ENCODE measurements around the gene FAF1. TPM values are rescaled to one million over a fixed set of nuclear protein-coding genes. Genes with fewer than 3 reads are reported as not detected.

The FAF1 gene
- total and polyA plus RNA-seq, 4 donors: 8.6 to 45.0 (median 18.2) TPM

DNA sequence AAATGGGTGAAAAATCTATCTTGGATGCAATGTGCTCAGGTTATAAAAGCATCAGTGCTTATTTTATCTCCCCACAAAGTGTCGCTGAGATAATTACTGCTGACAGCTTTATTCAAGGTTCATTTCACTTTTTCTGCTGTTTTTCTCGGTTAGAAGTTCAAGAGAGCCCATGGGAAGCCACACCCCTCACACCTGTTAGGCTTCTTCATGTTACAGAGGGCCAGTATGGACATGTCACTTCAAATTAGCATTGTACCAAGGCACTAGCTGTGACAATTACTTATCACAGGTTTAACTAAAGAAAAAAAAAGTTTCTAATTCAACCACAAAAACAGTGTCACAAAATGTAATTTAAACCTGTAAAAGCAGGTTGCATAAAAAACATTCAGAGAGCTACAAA is 349.5 kb downstream of the FAF1 start:
- H3K27ac ChIP-seq (ENCODE audit: low read depth in 1 of 2, low read length in 2 of 2): no peak overlapping the region

DNA sequence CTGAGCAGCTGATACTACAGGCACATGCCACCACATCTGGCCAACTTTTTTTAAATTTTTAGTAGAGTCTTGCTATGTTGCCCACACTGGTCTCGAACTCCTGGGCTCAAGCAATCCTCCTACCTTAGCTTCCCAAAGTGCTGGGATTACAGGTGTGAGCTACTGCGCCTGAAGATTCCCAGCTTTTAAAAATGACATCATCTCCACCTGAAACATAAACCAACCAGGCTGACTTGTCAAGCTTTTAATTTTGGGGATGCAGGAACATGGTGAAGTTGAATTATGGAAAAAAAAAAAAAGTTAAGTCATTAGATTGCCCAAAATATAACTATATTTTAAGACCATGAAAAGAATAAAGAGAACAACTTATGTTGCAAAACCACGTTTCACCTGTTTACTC is 350.6 kb downstream of the FAF1 start:
- H3K36me3 ChIP-seq (ENCODE audit: control insufficient read depth in 4 of 4, insufficient read depth in 3 of 4, low read depth in 1 of 4, low read length in 3 of 4): no peaks in the 10 kb centered on the region
- no peaks in the 10 kb centered on the region for H3K27me3 ChIP-seq (ENCODE audit: control insufficient read depth in 4 of 4, insufficient read depth in 4 of 4, low read length in 3 of 4)
- H3K27ac ChIP-seq (ENCODE audit: low read depth in 1 of 2, low read length in 2 of 2): no peak overlapping the region
- H3K4me3 ChIP-seq (ENCODE audit: low read depth in 1 of 3, low read length in 3 of 3): no peak overlapping the region
- no peaks in the 10 kb centered on the region for H3K4me1 ChIP-seq (ENCODE audit: control insufficient read depth in 4 of 4, insufficient read depth in 4 of 4, low read length in 3 of 4)
- no peaks in the 10 kb centered on the region for H3K9me3 ChIP-seq (ENCODE audit: control insufficient read depth in 4 of 4, low read length in 3 of 4)
- H3K9ac ChIP-seq (ENCODE audit: low read depth in 1 of 2, low read length in 2 of 2): no peak overlapping the region
- DNase-seq (ENCODE audit: low spot score): no peak
- TF ChIP-seq FOXA1 (IDR thresholded peaks at IDR 0.05): no peak
- TF ChIP-seq RAD21 (IDR thresholded peaks at IDR 0.05): no peak
- TF ChIP-seq, protein P1, sequence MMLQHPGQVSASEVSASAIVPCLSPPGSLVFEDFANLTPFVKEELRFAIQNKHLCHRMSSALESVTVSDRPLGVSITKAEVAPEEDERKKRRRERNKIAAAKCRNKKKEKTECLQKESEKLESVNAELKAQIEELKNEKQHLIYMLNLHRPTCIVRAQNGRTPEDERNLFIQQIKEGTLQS (IDR thresholded peaks at IDR 0.05): no peak
- no peak for TF ChIP-seq TAF1 (conservative IDR thresholded peaks at IDR 0.05)
- TF ChIP-seq YY1 (IDR thresholded peaks at IDR 0.05): no peak
- TF ChIP-seq GABPA (IDR thresholded peaks at IDR 0.05 in 1 of 2, conservative IDR thresholded peaks at IDR 0.05 in 1 of 2): no peak
- TF ChIP-seq NR2F2 (IDR thresholded peaks at IDR 0.05): no peak
- TF ChIP-seq, protein P2, sequence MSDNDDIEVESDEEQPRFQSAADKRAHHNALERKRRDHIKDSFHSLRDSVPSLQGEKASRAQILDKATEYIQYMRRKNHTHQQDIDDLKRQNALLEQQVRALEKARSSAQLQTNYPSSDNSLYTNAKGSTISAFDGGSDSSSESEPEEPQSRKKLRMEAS (IDR thresholded peaks at IDR 0.05): no peak
- no peak for TF ChIP-seq FOXA2 (IDR thresholded peaks at IDR 0.05)
- TF ChIP-seq SP1 (IDR thresholded peaks at IDR 0.05): no peak
- TF ChIP-seq HNF4A (conservative IDR thresholded peaks at IDR 0.05): no peak
- no peak for TF ChIP-seq RXRA (IDR thresholded peaks at IDR 0.05)
- no peak for TF ChIP-seq HNF4G (IDR thresholded peaks at IDR 0.05)
- TF ChIP-seq, protein P3, sequence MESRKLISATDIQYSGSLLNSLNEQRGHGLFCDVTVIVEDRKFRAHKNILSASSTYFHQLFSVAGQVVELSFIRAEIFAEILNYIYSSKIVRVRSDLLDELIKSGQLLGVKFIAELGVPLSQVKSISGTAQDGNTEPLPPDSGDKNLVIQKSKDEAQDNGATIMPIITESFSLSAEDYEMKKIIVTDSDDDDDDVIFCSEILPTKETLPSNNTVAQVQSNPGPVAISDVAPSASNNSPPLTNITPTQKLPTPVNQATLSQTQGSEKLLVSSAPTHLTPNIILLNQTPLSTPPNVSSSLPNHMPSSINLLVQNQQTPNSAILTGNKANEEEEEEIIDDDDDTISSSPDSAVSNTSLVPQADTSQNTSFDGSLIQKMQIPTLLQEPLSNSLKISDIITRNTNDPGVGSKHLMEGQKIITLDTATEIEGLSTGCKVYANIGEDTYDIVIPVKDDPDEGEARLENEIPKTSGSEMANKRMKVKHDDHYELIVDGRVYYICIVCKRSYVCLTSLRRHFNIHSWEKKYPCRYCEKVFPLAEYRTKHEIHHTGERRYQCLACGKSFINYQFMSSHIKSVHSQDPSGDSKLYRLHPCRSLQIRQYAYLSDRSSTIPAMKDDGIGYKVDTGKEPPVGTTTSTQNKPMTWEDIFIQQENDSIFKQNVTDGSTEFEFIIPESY (IDR thresholded peaks at IDR 0.05): no peak
- TF ChIP-seq JUND (IDR thresholded peaks at IDR 0.05): no peak
- no peak for TF ChIP-seq EGR1 (IDR thresholded peaks at IDR 0.05; ENCODE audit: low read depth in 2 of 2)
- TF ChIP-seq, protein P4, sequence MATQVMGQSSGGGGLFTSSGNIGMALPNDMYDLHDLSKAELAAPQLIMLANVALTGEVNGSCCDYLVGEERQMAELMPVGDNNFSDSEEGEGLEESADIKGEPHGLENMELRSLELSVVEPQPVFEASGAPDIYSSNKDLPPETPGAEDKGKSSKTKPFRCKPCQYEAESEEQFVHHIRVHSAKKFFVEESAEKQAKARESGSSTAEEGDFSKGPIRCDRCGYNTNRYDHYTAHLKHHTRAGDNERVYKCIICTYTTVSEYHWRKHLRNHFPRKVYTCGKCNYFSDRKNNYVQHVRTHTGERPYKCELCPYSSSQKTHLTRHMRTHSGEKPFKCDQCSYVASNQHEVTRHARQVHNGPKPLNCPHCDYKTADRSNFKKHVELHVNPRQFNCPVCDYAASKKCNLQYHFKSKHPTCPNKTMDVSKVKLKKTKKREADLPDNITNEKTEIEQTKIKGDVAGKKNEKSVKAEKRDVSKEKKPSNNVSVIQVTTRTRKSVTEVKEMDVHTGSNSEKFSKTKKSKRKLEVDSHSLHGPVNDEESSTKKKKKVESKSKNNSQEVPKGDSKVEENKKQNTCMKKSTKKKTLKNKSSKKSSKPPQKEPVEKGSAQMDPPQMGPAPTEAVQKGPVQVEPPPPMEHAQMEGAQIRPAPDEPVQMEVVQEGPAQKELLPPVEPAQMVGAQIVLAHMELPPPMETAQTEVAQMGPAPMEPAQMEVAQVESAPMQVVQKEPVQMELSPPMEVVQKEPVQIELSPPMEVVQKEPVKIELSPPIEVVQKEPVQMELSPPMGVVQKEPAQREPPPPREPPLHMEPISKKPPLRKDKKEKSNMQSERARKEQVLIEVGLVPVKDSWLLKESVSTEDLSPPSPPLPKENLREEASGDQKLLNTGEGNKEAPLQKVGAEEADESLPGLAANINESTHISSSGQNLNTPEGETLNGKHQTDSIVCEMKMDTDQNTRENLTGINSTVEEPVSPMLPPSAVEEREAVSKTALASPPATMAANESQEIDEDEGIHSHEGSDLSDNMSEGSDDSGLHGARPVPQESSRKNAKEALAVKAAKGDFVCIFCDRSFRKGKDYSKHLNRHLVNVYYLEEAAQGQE (IDR thresholded peaks at IDR 0.05): no peak
- TF ChIP-seq, protein P5, sequence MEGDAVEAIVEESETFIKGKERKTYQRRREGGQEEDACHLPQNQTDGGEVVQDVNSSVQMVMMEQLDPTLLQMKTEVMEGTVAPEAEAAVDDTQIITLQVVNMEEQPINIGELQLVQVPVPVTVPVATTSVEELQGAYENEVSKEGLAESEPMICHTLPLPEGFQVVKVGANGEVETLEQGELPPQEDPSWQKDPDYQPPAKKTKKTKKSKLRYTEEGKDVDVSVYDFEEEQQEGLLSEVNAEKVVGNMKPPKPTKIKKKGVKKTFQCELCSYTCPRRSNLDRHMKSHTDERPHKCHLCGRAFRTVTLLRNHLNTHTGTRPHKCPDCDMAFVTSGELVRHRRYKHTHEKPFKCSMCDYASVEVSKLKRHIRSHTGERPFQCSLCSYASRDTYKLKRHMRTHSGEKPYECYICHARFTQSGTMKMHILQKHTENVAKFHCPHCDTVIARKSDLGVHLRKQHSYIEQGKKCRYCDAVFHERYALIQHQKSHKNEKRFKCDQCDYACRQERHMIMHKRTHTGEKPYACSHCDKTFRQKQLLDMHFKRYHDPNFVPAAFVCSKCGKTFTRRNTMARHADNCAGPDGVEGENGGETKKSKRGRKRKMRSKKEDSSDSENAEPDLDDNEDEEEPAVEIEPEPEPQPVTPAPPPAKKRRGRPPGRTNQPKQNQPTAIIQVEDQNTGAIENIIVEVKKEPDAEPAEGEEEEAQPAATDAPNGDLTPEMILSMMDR (IDR thresholded peaks at IDR 0.05; ENCODE audit: low read depth, low read length, missing input control): no peak
- 97% methylated on average over 3 of the region's 3 CpGs for WGBS

More for the DNA sequence above, 349.5 kb downstream of the FAF1 start:
- H3K27me3 ChIP-seq (ENCODE audit: control insufficient read depth in 4 of 4, insufficient read depth in 4 of 4, low read length in 3 of 4): no peaks in the 10 kb centered on the region
- no peaks in the 10 kb centered on the region for H3K36me3 ChIP-seq (ENCODE audit: control insufficient read depth in 4 of 4, insufficient read depth in 3 of 4, low read depth in 1 of 4, low read length in 3 of 4)
- 82% methylated on average over 2 of the region's 2 CpGs for WGBS
- no peaks in the 10 kb centered on the region for H3K9me3 ChIP-seq (ENCODE audit: control insufficient read depth in 4 of 4, low read length in 3 of 4)
- H3K4me1 ChIP-seq (ENCODE audit: control insufficient read depth in 4 of 4, insufficient read depth in 4 of 4, low read length in 3 of 4): no peaks in the 10 kb centered on the region
- H3K9ac ChIP-seq (ENCODE audit: low read depth in 1 of 2, low read length in 2 of 2): no peak overlapping the region
- no peak for DNase-seq (ENCODE audit: low spot score)
- TF ChIP-seq RXRA (IDR thresholded peaks at IDR 0.05) (no peak), HNF4G (IDR thresholded peaks at IDR 0.05) (no peak), FOXA2 (IDR thresholded peaks at IDR 0.05) (no peak), EGR1 (IDR thresholded peaks at IDR 0.05; ENCODE audit: low read depth in 2 of 2) (no peak), FOXA1 (IDR thresholded peaks at IDR 0.05) (no peak), JUND (IDR thresholded peaks at IDR 0.05) (no peak), SP1 (IDR thresholded peaks at IDR 0.05) (no peak), GABPA (IDR thresholded peaks at IDR 0.05 in 1 of 2, conservative IDR thresholded peaks at IDR 0.05 in 1 of 2) (no peak), NR2F2 (IDR thresholded peaks at IDR 0.05) (no peak), YY1 (IDR thresholded peaks at IDR 0.05) (no peak), TAF1 (conservative IDR thresholded peaks at IDR 0.05) (no peak), RAD21 (IDR thresholded peaks at IDR 0.05) (no peak)
- TF ChIP-seq, protein P2 (IDR thresholded peaks at IDR 0.05): no peak
- TF ChIP-seq, protein P1 (IDR thresholded peaks at IDR 0.05): no peak
- TF ChIP-seq, protein P3 (IDR thresholded peaks at IDR 0.05): no peak
- no peak overlapping the region for H3K4me3 ChIP-seq (ENCODE audit: low read depth in 1 of 3, low read length in 3 of 3)

All from liver (tissue), 9 donors.